Ascending aorta (tissue), 2 donors: ENCODE results near the gene FGF7. TPM values are rescaled to one million over a fixed set of nuclear protein-coding genes. Genes with fewer than 3 reads are reported as not detected.
A peak's percentile ranks its signal among the peaks of the same experiment; 100 is the strongest.
"Not testable (repeated sequence)": the region's sequence is repeated elsewhere in the genome, so short reads cannot be mapped to it uniquely, and the experiment has no call there.

Experiments
- DNase-seq, 2 donors: peaks; one replicate each; pipeline ENCODE4 v3.0.0-alpha.2; 2019; ENCODE audit warnings: low spot score in 2 of 2
- H3K27ac ChIP-seq, 2 donors: fragments of 200-600 bp; sonication (generic); one replicate each; pipeline ENCODE4 v1.5.1; 2016 to 2017; ENCODE audit warnings: mild to moderate bottlenecking in 1 of 2
- H3K27me3 ChIP-seq: fragments of 200-600 bp; sonication (generic); one replicate; pipeline ENCODE4 v1.5.1; 2017
- H3K36me3 ChIP-seq, 2 donors: fragments of 200-600 bp; sonication (generic); one replicate each; pipeline ENCODE4 v1.5.1; 2016
- H3K4me1 ChIP-seq, 2 donors: fragments of 200-600 bp; sonication (generic); one replicate each; pipeline ENCODE4 v1.5.1; 2016 to 2017; ENCODE audit warnings: mild to moderate bottlenecking in 1 of 2
- H3K4me3 ChIP-seq, 2 donors: fragments of 200-600 bp; sonication (generic); one replicate each; pipeline ENCODE4 v1.5.1; 2016 to 2017; ENCODE audit warnings: mild to moderate bottlenecking in 1 of 2
- H3K9me3 ChIP-seq, 2 donors: fragments of 200-600 bp; sonication (generic); one replicate each; pipeline ENCODE4 v1.5.1; 2016
- intact Hi-C: fragments of 100-400 bp; cut with DNase I; formaldehyde crosslinking; loops from one replicate; pipeline ENCODE4 v1.15.1; 2023
- total RNA-seq: library from RNA; depleted of rRNA; stranded (reverse); fragments of >200 nt; gene quantifications from one replicate; pipeline ENCODE4 v1.1.0, GENCODE V29; 2016
- TF ChIP-seq, protein P1 (sequence below), 3 experiments: fragments of 200-600 bp in 2 of 3; fragments of 450-650 bp in 1 of 3; sonication (generic) in 2 of 3; IDR thresholded peaks; one replicate each; pipeline ENCODE4 v1.5.1; 2016 to 2019; ENCODE audit warnings: antibody characterized with exemption in 3 of 3, mild to moderate bottlenecking in 1 of 3, moderate library complexity in 1 of 3

Gene FGF7
- total RNA-seq, 1 donor from 2014 or later, result 31.4 TPM

DNA sequence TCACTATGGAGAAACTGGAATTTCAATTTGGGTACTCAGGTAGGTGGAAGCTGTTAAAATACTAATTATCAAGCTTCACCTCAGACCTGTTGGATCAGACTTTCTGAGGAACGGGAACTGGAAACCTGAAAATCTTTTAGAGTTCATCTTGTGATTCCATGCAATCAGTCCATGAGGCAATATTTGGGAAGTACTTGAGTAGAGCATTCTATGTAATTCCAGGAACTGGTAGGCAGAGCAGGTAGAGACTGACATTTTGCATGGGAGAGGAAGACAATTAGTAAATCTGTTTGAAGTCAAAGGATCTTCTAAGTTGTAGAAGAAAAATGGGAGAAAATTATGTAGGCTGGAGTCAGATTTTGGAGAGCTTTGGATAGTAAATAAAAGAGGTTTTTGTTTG lies 43.1 kb downstream of the FGF7 start:
- Histone ChIP-seq H3K4me1 (peaks cover 0 to 14% of the 10 kb centered on the region in 2 donors), H3K27me3 (no peaks in the 10 kb centered on the region), H3K27ac (no peak overlapping the region), H3K9me3 (no peaks in the 10 kb centered on the region), H3K36me3 (no peaks in the 10 kb centered on the region), H3K4me3 (no peak overlapping the region)
- intact Hi-C loops, result no loop called here
- DNase-seq, result no peak
- TF ChIP-seq, protein P1, sequence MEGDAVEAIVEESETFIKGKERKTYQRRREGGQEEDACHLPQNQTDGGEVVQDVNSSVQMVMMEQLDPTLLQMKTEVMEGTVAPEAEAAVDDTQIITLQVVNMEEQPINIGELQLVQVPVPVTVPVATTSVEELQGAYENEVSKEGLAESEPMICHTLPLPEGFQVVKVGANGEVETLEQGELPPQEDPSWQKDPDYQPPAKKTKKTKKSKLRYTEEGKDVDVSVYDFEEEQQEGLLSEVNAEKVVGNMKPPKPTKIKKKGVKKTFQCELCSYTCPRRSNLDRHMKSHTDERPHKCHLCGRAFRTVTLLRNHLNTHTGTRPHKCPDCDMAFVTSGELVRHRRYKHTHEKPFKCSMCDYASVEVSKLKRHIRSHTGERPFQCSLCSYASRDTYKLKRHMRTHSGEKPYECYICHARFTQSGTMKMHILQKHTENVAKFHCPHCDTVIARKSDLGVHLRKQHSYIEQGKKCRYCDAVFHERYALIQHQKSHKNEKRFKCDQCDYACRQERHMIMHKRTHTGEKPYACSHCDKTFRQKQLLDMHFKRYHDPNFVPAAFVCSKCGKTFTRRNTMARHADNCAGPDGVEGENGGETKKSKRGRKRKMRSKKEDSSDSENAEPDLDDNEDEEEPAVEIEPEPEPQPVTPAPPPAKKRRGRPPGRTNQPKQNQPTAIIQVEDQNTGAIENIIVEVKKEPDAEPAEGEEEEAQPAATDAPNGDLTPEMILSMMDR (IDR thresholded peaks at IDR 0.05), result no peak

DNA sequence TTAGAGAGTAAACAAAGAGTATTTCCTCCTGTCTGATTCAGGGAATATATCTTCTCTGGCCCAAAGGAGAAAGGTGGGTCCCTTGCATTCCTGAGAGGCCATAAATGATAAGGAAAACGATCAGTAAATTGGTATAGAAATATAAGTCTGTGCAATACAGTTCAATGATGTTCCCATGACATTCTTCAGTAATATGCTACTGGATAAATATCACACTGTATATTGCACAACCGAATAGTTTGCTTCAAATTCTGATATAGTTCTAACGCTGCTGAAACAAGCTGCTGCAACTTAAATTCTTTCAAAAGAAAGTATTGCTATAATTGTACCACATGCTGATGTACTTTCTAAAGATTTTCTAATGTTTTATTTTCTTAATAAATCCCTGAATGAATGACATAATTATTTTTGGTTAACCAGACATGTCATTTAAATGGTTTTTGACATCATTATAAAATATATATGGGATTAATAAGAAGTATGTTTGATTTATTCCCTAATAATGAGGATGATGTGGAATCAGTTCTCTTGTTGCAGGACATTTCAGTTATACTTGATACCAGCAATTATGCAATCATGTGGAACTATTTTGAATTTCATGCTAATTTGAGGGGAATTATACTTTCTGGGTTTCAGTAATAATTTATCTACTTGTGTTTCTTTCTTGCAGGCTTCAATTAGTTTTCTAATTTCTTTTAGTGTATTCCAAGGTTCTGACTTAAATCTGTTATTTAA lies 44.9 kb downstream of the FGF7 start:
- Histone ChIP-seq H3K27ac (no peak overlapping the region), H3K4me3 (no peak overlapping the region), H3K36me3 (no peaks in the 10 kb centered on the region), H3K4me1 (peaks cover 0 to 3% of the 10 kb centered on the region in 2 donors), H3K27me3 (no peaks in the 10 kb centered on the region), H3K9me3 (no peaks in the 10 kb centered on the region)
- TF ChIP-seq, protein P1 (IDR thresholded peaks at IDR 0.05), result no peak
- intact Hi-C loops, result no loop called here
- no peak for DNase-seq

DNA sequence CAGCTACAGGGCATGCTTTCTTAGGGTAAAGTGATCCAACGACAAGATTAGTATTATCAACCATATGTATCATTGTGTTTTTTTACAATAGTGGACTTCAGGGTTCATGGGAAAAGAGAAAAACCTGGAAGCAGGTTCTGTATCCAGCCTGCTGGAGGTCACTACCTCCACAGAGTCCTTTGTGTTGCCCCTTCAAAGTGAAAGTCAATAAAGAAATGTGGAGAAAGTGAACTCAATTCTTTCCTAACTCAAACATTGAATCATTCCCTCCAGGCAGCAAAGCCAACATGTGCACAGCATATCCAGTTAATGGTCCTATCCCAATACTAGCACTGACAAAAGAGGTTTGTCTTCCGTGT lies 45.4 kb downstream of the FGF7 start:
- no peak for DNase-seq
- Histone ChIP-seq H3K36me3 (no peaks in the 10 kb centered on the region), H3K27ac (no peak overlapping the region), H3K27me3 (no peaks in the 10 kb centered on the region), H3K4me3 (no peak overlapping the region), H3K4me1 (peaks cover 0 to 2% of the 10 kb centered on the region in 2 donors), H3K9me3 (no peaks in the 10 kb centered on the region)
- intact Hi-C loops, result no loop called here
- TF ChIP-seq, protein P1 (IDR thresholded peaks at IDR 0.05), result no peak

DNA sequence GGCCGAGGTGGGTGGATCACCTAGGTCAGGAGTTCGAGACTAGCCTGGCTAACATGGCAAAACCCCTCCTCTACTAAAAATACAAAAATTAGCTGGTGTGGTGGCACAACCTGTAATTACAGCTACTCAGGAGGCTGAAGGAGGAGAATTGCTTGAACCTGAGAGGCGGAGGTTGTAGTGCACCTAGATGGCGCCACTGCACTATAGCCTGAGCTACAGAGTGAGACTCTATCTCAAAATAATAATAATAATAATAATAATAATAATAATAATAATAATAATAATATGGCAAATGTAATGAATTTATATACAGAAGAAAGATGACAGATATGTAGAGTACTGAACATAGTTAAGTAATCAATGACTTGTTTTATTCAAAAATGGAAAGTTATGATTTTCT lies 48.2 kb downstream of the FGF7 start:
- H3K27ac ChIP-seq, H3K4me3 ChIP-seq, H3K36me3 ChIP-seq, H3K4me1 ChIP-seq, H3K9me3 ChIP-seq, intact Hi-C loops, DNase-seq, H3K27me3 ChIP-seq: not testable (repeated sequence)
- TF ChIP-seq, protein P1 (IDR thresholded peaks at IDR 0.05), result peak in 1 of 3 experiments; percentile 12

DNA sequence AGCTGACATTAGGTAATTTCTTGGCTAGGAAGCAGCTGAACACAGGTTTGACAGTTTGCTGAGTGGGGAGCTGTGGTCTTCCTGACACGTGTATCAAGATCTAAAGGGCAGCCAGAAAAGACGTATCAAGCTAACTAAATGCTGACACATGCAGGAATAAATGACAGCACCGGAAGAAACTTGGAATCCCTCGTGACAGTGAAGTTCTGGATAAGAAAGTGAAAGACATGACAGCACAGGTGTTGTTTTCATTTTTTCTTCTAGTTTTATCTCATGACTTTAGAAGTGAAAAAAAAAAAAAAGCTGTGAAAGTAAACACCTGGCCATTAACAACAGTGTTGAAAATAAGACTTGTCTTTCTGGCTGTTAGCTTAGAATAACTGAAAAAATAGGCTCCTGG lies 48.7 kb downstream of the FGF7 start:
- Histone ChIP-seq H3K27me3 (no peaks in the 10 kb centered on the region), H3K36me3 (no peaks in the 10 kb centered on the region), H3K4me1 (peaks cover 0 to under 1% of the 10 kb centered on the region in 2 donors), H3K9me3 (no peaks in the 10 kb centered on the region), H3K27ac (no peak overlapping the region), H3K4me3 (no peak overlapping the region)
- TF ChIP-seq, protein P1 (IDR thresholded peaks at IDR 0.05), result no peak
- intact Hi-C loops, result no loop called here
- DNase-seq, result no peak
